Measurements from ENCODE around the gene C10orf95. TPM values are rescaled to one million over a fixed set of nuclear protein-coding genes. Genes with fewer than 3 reads are reported as not detected.
"Not testable (repeated sequence)": the region's sequence is repeated elsewhere in the genome, so short reads cannot be mapped to it uniquely, and the experiment has no call there.

C10orf95 gene
- total RNA-seq, 1 experiment from 2014 or later: not detected

DNA sequence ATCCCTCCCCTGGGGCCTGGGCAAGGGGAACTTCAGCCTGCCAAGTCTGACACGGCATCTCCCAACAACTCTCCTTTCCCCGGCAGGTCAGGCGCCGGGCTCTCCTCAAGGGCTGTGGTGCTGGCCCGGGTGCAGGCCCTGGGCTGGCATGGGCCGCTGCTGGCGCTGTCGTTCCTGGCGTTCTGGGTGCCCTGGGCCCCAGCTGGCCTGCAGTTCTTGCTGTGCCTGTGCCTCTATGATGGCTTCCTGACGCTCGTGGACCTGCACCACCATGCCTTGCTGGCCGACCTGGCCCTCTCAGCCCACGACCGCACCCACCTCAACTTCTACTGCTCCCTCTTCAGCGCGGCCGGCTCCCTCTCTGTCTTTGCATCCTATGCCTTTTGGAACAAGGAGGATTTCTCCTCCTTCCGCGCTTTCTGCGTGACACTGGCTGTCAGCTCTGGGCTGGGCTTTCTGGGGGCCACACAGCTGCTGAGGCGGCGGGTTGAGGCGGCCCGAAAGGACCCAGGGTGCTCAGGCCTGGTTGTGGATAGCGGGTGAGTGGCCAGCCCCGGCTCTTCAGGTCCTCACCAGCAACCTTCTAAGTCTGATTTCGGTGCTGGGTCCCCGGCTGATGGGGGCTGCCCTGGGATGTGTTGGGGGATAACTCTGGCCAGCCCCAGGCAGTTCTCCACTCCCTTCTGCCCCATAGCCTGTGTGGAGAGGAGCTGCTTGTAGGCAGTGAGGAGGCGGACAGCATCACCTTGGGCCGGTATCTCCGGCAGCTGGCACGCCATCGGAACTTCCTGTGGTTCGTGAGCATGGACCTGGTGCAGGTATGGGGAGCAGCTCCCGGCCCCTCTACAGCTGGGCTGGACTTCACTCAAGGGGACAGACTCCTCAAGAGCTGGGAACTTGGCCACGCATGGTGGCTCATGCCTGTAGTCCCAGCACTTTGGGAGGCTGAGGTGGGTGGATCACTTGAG, 19.5 kb upstream of the C10orf95 start:
- no peak for DNase-seq (ENCODE audit: low read depth, low spot score)
- in situ Hi-C loops (cut with HindIII; ENCODE audit: low pct_unique_long_range_greater_than_20kb, low sequenced_read_pairs): no loop called here

DNA sequence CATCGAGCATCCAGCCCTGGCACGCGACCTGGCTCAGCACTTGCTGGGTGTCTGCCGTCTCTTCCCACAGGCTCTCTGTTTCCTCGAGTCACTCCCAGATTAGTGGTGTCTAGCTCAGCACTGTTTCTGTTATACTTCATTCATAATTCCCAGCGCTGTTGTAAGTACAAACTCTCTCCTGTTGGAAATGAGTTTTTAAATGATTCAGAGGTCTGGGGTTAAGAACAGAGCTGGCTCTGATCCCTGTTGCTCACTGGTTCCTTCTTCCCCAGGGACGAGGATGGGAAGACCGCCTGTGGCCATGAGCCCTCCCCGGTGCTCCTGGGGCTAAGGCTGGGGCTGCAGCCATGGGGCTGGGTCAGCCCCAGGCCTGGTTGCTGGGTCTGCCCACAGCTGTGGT, 17.3 kb upstream of the C10orf95 start:
- in situ Hi-C loops (cut with HindIII; ENCODE audit: low pct_unique_long_range_greater_than_20kb, low sequenced_read_pairs): no loop called here
- DNase-seq (ENCODE audit: low read depth, low spot score): no peak

DNA sequence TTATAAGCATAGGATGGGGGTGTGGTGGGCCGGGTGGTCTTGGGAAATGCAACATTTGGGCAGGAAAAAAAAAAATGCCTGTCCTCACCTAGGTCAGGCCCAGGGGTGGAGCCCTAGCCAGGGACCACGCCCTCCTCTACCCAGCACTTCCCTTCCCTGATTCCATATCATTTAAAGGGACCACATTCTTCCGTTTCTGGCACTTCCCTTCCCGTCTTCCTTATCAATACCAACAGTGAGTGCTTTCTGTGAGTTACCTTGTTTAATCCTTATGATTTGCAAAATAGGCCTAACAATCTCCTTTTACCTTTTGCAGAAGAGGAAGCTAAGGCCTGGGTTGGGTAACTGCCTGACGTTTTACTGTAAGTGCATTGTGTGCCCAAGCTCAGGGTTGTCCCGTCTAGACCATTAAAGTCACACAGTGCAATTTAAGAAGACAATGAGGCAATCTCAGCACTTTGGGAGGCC, 16.7 kb upstream of the C10orf95 start:
- no peak for DNase-seq (ENCODE audit: low read depth, low spot score)
- in situ Hi-C loops (cut with HindIII; ENCODE audit: low pct_unique_long_range_greater_than_20kb, low sequenced_read_pairs): no loop called here

DNA sequence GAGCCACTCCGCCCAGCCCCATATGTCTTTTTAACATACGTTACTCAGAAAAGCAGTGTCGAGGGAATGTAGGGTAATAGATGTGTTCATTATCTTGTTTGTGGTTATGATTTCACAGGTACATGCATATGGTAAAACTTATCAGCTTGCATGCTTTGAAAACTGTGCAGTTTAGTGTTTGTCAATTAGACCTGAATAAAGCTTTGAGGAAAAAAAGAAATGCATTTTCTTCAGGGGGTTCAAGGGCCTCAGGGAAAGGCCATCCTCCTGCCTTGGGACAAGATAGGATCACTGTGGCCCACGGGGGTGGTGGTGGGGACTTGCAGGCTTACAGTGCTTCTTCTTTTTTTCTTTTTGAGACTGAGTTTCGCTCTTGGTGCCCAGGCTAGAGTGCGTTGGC, 16.0 kb upstream of the C10orf95 start:
- DNase-seq (ENCODE audit: low read depth, low spot score): no peak
- in situ Hi-C loops (cut with HindIII; ENCODE audit: low pct_unique_long_range_greater_than_20kb, low sequenced_read_pairs): no loop called here

DNA sequence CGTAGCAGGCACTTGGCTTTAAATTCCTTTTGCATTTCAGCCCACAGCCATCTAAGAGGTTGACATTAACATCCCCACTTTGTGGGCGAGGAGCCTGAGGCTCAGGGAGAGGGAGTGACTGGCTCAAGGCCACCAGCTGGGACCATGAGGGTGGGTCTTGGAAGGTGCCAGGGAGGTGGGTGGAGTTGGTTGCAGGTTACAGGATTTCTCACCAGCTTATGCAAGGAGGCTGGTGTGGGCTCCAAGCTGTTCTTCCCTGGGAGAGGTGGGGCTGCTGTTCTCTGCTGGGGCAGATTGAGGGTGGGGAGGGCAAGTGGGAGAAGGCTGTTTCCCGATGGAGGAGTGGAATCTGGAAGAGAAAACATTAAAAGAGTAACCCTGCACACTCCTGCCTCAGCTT, 14.1 kb upstream of the C10orf95 start:
- in situ Hi-C loops (cut with HindIII; ENCODE audit: low pct_unique_long_range_greater_than_20kb, low sequenced_read_pairs): no loop called here
- no peak for DNase-seq (ENCODE audit: low read depth, low spot score)

DNA sequence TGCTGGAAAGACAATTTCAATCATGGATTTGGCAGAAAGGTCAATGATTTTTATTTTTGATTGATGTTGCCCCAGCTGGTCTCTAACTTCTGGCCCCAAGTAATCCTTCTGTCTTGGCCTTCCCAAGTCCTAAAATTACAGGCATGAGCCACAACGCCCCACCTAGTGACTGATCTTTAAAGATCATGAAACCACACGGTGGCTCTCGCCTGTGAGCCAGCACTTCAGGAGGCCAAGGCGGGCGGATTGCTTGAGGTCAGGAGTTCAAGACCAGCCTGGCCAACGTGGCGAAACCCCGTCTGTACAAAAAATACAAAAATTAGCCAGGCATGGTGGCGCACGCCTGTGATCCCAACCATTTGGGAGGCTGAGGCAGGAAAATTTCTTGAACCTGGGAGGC, 12.6 kb upstream of the C10orf95 start:
- no peak for DNase-seq (ENCODE audit: low read depth, low spot score)
- in situ Hi-C loops (cut with HindIII; ENCODE audit: low pct_unique_long_range_greater_than_20kb, low sequenced_read_pairs): no loop called here

DNA sequence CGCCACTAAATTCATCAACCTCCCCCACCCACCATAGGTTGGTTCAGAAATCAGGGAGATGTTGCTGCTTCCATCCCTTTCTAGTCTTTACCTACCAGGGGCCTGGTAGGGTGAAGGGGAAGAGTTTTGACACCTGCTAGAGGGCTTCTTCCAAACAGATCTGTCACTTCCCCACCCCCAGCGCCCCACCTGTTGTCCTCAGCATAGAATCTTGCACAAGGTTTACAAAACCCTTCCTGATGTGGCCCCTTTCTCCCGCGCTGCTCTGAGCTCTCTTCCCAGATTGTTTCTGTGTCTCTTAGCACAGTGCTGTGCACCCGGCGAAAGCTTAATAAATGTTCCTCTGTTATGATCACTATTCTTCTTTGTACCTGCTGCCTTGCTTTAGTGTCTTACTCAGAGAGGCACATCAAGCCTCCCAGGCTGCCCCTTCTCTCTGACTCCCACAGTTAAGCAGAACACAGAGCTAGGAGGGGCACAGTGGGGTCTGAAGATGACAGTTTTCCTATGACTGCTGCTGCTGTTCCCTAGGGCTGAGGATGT, 11.2 kb upstream of the C10orf95 start:
- in situ Hi-C loops (cut with HindIII; ENCODE audit: low pct_unique_long_range_greater_than_20kb, low sequenced_read_pairs): no loop called here

DNA sequence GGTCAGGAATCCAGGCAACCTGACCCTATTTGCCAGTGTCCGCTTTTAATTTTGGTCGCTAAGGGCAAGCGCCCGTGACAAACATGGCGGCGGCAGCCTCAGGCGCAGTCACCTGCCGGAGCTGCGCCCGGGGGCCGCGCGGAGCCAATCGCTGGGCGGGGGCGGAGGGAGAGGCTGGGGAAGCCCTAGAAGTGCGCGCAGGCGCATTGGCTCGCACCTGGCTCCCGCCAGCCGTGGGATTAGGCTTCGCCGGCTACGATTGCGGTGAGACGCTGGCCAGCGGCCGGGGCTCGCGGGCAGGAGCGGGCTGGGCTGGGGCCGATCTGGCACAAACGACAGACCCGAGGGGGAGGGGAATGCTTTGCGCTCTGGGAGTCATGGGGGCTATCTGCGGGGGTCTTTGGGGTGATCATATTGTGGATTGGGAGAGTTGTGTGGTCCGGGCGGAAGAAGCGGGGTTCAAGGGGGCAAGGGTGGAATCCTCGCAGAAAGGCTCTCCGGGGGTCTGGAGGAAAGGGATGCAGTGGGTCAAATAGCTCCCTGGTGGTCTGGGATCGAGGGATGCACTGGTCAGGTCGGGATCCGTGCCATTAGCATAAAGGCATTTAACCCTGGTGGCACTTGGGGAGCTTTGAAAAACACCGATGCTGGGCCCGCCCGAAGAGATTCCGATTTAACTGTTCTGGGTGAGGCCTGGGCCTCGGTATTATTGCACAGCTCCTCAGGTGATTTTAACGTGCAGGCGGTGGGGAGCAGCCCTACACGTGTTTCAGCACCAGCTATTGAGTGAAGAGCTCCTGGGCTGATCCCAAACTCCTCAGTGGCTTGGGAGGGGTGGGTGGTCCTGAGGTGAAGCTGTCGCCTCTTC, 10.1 kb upstream of the C10orf95 start:
- in situ Hi-C loops (cut with HindIII; ENCODE audit: low pct_unique_long_range_greater_than_20kb, low sequenced_read_pairs): no loop called here
- DNase-seq (ENCODE audit: low read depth, low spot score): peak; percentile 85

More for the DNA sequence above, 11.2 kb upstream of the C10orf95 start:
- no peak for DNase-seq (ENCODE audit: low read depth, low spot score)

DNA sequence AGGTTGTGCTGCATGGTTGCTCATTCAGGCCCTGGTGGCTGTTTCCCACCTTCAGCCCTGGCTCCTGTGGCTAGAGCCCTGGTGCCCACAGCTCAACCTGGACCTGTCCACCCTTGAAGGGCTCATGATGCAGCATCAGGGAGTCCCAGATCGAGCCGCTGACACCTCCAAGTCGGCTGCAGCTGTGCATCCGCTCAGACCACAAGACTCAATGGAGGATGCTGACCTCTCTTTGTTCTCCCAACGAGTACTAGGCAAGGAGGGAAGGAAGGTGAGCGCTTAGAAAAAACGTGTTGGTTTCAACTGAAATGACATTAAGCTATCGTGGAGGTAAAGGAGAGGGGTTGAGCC, 9.5 kb upstream of the C10orf95 start:
- in situ Hi-C loops (cut with HindIII; ENCODE audit: low pct_unique_long_range_greater_than_20kb, low sequenced_read_pairs): no loop called here
- DNase-seq (ENCODE audit: low read depth, low spot score): no peak

DNA sequence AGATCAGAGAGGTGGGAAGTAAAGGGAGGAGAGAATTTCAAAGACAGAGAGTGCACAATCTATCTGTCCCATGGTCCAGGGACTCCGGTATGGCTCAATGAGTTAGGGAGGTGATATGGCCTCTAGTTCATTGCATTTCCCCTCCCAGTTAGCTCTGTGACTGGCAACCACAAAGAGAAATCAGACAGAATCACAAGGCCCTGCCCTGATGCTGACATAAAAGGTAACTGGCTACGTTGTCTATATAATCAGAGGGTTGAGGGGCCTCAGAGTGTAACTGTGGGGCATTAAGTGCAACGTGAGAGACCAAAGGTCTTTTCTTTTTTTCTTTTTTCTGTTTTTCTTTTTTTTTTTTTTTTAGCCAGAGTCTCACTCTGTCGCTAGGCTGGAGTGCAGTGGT, 7.3 kb upstream of the C10orf95 start:
- in situ Hi-C loops (cut with HindIII; ENCODE audit: low pct_unique_long_range_greater_than_20kb, low sequenced_read_pairs): no loop called here
- DNase-seq (ENCODE audit: low read depth, low spot score): no peak

DNA sequence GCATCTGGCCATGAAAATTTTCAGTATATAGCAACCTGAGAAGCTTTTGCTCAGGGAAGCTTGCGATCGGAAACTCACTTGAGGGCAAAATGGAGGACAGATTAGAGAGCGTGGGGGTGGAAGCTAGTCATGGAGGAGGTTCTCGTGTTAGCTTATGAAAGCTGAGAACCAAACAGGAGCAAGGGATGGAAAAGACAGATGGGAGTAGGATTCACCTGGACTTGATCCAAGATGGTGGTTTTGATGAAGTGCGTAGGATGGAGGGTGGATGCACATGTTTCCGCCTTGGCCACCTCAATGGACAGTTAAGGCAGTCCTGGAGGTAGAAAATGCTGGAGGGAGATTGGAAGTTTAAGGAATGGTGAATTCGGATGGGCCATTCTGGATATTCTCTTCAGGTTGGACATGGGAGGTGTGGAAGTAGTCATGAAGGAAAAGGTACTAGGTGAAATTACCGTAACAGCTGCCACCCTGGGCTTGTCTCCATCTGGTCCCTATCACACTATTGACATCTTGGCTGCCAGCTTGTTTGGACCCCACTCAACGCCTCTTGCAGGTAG, 6.3 kb upstream of the C10orf95 start:
- in situ Hi-C loops (cut with HindIII; ENCODE audit: low pct_unique_long_range_greater_than_20kb, low sequenced_read_pairs): no loop called here

DNA sequence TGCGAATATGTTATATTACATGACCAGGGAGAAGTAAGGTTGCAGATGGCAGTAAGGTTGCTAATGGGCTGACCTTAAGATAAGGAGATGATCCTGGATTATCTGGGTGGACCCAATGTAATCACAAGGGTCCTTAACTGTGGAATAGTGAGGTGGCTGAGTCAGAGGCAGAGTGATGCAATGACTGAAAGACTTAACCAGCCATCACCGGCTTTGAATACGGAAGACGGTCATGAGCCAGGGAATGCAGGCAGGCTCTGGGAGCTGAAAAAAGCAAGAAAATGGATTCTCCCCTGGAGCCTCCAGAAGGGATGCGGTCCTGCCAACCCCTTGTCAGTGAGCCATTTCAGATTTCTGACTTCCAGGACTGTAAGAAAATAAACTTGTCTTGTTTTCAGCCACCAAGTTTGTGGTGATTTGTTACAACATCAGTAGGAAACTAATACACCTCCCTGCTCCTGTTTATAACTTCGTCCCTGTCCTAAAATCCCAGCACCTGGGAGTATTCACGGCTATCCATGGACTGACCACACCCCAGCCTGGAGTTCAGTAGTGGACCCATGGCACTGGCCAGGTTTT, 4.6 kb upstream of the C10orf95 start:
- peak; percentile 41 for DNase-seq (ENCODE audit: low read depth, low spot score)
- in situ Hi-C loops (cut with HindIII; ENCODE audit: low pct_unique_long_range_greater_than_20kb, low sequenced_read_pairs): no loop called here

More for the DNA sequence above, 6.3 kb upstream of the C10orf95 start:
- no peak for DNase-seq (ENCODE audit: low read depth, low spot score)

DNA sequence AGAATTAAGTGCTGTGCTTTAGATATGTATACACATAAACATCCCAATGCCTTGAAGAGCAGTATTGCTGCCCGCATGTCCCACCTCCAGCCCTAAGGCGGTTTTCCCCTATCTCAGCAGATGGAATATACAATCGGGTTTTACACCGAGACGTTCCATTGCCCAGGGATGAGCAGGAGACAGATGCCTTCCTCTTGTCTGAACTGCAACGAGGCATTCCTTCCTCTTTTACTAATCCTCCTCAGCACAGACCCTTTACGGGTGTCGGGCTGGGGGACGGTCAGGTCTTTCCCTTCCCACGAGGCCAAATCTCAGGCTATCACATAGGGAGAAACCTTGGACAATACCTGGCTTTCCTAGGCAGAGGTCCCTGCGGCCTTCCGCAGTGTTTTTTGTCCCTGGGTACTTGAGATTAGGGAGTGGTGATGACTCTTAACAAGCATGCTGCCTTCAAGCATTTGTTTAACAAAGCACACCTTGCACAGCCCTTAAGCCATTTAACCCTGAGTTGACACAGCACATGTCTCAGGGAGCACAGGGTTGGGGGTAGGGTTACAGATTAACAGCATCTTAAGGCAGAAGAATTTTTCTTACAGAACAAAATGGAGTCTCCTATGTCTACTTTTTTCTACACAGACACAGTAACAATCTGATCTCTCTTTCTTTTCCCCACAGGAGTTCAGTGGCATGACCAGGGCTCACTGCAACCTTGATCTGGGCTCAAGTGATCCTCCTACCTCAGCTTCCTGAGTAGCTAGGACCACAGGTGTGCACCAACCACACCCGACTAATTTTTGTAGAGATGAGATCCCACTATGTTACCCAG, 3.5 kb upstream of the C10orf95 start:
- DNase-seq (ENCODE audit: low read depth, low spot score); in situ Hi-C loops (cut with HindIII; ENCODE audit: low pct_unique_long_range_greater_than_20kb, low sequenced_read_pairs): not testable (repeated sequence)

DNA sequence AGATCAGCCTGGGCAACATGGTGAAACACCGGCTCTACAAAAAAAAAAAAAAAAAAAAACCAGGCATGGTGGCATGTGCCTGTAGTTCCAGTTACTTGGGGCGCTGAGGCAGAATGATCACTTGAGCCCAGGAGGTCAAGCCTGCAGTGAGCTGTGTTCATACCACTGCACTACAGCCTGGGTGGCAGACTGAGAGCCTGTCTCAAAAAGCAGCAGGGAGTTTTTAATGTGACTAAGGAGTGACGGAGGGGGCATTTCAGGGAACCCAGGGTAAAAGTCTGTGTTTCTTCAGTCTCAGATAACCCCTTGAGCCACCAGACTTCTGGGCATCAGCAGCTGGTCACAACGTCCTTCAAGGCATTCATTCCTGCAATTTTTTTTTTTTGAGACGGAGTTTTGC, 2.2 kb upstream of the C10orf95 start:
- in situ Hi-C loops (cut with HindIII; ENCODE audit: low pct_unique_long_range_greater_than_20kb, low sequenced_read_pairs): no loop called here
- DNase-seq (ENCODE audit: low read depth, low spot score): no peak

DNA sequence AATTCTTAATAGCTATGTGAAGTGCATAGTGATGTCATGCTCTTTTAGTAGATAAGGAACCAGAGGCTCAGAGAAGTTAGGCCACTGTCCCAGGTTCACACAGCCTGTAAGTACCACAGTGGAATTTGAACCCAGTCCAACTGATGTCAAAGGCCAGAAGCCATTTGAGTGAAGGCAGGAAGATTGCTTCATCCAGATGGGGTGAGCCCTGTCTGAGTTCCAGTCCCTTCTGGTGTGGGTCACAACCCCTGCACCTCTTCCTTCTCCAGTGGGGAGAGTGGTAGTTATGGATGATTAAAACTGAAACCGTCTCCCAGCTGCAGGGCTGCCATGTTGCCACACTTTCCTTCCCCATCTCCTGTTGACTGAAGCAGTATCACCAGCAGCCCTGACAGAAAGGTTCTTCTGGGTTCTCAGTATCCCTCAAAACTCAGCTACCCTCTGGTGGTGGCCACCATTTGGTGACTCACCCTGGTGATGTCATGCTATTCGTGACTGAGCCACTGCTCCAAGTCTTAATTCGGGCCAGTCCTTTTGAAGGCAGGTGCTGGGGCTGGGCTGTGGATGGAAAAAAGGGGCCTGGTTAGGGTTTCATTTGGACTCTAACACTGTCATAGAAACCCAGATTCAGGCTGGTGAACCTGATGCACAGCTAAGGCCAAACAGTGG, 1.5 kb upstream of the C10orf95 start:
- DNase-seq (ENCODE audit: low read depth, low spot score): no peak
- in situ Hi-C loops (cut with HindIII; ENCODE audit: low pct_unique_long_range_greater_than_20kb, low sequenced_read_pairs): no loop called here

DNA sequence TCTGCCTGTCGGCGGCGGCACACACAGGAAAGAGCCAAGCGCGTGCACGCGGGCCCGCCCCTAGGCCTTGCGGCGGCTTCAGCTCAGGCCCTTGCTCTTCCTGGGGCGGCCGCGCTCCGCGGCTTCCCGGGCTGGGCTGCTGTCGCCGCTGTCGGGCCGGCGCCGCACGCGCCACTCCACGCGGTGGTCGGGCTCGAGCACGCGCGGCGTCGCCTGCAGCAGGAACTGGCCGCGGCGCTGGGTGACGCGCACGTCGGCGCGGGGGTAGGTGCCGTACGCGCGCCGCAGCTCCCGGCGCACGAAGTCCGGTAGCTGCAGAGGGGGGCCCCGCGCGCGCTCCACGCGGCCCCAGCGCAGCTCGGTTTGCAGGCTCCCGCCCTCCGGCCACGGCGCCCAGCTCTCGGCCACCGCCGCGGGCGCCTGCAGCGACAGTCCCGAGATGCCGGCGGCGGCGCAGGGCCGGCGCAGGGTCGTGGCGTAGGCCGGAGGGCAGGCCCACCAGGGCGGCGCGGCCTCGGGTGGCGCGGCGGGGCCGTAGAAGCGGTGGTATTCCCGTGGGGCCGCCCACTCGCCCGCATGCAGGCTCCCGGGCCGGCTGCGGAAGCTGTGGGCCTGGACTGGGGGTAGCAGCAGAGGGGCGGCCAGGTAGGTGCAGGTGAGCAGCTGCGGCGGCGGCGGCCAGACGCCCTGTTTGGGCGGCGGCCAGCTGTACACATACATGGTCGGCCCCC, 804 bp downstream of the C10orf95 start:
- in situ Hi-C loops (cut with HindIII; ENCODE audit: low pct_unique_long_range_greater_than_20kb, low sequenced_read_pairs): no loop called here
- peak; percentile 74 for DNase-seq (ENCODE audit: low read depth, low spot score)

All from SK-MEL-5 (cell line).